GM12872 (cell line): ENCODE data around the gene MIEN1.

Experiments
- TF ChIP-seq, protein P1 (sequence below): IDR thresholded peaks from 3 replicates; pipeline ENCODE4 v1.5.1; 2011; ENCODE audit warnings: low read depth, mild to moderate bottlenecking, low read length, moderate library complexity; ENCODE audit not compliant: insufficient read depth

MIEN1 gene

DNA sequence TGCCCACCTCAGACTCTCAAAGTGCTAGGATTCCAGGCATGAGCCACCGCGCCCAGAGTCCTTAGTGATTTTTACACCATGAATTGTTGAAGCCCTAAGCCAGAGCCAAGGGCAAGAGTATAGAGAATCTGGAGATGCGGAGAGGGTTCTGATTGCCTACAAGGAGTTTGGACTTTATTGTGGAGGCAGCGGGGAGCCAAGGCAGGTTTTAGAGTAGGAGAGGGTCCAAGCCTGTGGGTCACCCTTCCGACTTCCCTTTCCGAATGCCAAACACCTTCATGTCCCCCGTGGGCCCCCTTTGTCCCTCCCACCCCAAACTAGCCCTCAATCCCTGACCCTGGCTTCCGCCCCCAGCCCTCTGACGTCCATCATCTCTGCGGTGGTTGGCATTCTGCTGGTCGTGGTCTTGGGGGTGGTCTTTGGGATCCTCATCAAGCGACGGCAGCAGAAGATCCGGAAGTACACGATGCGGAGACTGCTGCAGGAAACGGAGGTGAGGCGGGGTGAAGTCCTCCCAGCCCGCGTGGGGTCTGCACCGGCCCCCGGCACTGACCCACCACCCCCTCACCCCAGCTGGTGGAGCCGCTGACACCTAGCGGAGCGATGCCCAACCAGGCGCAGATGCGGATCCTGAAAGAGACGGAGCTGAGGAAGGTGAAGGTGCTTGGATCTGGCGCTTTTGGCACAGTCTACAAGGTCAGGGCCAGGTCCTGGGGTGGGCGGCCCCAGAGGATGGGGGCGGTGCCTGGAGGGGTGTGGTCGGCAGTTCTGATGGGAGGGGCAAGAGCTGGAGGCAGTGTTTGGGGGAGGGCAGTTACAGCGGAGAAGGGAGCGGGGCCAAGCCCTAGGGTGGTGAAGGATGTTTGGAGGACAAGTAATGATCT is 7.1 kb downstream of the MIEN1 start:
- TF ChIP-seq, protein P1, sequence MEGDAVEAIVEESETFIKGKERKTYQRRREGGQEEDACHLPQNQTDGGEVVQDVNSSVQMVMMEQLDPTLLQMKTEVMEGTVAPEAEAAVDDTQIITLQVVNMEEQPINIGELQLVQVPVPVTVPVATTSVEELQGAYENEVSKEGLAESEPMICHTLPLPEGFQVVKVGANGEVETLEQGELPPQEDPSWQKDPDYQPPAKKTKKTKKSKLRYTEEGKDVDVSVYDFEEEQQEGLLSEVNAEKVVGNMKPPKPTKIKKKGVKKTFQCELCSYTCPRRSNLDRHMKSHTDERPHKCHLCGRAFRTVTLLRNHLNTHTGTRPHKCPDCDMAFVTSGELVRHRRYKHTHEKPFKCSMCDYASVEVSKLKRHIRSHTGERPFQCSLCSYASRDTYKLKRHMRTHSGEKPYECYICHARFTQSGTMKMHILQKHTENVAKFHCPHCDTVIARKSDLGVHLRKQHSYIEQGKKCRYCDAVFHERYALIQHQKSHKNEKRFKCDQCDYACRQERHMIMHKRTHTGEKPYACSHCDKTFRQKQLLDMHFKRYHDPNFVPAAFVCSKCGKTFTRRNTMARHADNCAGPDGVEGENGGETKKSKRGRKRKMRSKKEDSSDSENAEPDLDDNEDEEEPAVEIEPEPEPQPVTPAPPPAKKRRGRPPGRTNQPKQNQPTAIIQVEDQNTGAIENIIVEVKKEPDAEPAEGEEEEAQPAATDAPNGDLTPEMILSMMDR: no peak

DNA sequence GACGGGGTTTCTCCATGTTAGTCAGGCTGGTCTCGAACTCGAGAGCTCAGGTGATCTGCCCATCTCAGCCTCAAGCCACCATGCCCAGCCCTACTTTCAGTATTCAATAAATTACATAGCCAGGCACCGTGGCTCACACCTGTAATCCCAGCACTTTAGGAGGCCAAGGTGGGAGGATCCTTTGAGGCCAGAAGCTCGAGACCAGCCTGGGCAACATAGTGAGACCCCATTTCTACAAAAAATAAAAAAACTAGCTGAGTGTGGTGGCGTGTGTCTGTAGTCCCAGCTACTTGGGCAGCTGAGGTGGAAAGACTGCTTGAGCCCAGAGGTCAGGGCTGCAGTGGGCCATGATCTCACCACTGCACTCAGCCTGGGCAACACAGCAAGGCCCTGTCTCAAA is 8.2 kb downstream of the MIEN1 start:
- TF ChIP-seq, protein P1: no peak

GRCh38 chr17:39719563-39720355 is 10.6 kb downstream of the MIEN1 start:
- TF ChIP-seq, protein P1: no peak

GRCh38 chr17:39717660-39718059 is 12.7 kb downstream of the MIEN1 start:
- TF ChIP-seq, protein P1: no peak

DNA sequence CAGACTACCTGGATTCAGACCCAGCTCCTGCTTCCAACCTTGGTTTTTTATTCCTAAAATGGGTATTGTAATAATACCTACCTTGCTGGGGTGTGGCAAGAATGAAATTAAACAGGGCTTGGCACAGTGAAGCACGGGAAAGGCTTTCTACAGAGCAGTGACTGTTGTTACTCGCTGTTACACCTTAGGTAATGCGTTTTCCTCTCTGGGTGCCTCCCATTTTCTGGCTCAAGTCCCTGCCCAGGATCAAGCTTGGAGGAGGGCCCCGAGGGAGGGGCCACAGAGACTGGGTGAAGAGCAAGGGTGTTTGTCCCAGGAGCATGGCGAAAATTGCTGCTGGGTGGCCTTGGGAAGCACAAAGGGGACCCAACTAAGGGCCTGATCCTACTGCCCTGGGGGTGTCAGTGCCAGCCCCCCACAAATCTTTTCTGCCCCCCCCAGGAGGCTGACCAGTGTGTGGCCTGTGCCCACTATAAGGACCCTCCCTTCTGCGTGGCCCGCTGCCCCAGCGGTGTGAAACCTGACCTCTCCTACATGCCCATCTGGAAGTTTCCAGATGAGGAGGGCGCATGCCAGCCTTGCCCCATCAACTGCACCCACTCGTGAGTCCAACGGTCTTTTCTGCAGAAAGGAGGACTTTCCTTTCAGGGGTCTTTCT is 13.3 kb downstream of the MIEN1 start:
- TF ChIP-seq, protein P1: no peak

DNA sequence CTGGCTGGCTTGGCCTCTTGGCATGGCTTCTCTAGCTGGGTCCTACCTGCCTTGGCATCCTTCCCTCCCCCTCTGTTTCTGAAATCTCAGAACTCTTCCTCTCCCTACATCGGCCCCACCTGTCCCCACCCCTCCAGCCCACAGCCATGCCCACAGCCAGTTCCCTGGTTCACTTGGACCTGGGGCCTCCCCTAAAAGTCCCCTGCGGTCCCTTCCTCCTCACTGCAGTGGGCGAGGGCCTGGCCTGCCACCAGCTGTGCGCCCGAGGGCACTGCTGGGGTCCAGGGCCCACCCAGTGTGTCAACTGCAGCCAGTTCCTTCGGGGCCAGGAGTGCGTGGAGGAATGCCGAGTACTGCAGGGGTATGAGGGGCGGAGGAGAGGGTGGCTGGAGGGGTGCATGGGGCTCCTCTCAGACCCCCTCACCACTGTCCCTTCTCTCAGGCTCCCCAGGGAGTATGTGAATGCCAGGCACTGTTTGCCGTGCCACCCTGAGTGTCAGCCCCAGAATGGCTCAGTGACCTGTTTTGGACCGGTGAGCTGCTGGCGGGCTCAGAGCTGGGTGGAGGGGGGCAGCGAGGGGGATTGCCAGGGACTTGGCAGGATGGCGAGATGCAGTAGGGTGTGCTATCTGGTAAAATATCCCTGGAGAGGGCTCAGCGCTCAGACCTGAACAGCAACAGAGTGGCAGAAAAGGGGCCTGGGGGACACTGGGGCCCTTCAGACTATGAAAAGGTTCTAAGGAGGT is 14.1 kb downstream of the MIEN1 start:
- TF ChIP-seq, protein P1: no peak
